A673 (cell line): ENCODE results near the gene RNF111. TPM values are rescaled to one million over a fixed set of nuclear protein-coding genes. Genes with fewer than 3 reads are reported as not detected.

ENCODE experiments used
- BruUV-seq: library from RNA; stranded (reverse); fragments of 400-500 nt; replicated peaks from 2 replicates; lab custom pipeline; 2021; lab: Mats Ljungman, UMichigan
- CTCF ChIA-PET: fragments of 300-600 bp; sonication (Branson Sonifier 250); formaldehyde crosslinking; loops from one replicate; lab custom pipeline; 2022; ENCODE audit warnings: antibody characterized with exemption; lab: Charles Lee
- POLR2A ChIA-PET: fragments of 300-600 bp; sonication (Branson Sonifier 250); formaldehyde crosslinking; loops from one replicate; lab custom pipeline; 2022; ENCODE audit warnings: antibody characterized with exemption; ENCODE audit not compliant: low non-redundant PET; lab: Charles Lee
- DNase-seq: peaks from one replicate; pipeline ENCODE4 v3.0.0-alpha.2; 2015; ENCODE audit warnings: low spot score
- H3K27ac ChIP-seq: fragments of 200-600 bp; sonication (generic); 2 replicates; pipeline ENCODE4 v1.5.1; 2016; ENCODE audit warnings: mixed run types, low read depth, mild to moderate bottlenecking, mixed read lengths, antibody characterized with exemption, low read length; ENCODE audit not compliant: poor library complexity, severe bottlenecking
- H3K27me3 ChIP-seq: fragments of 200-600 bp; sonication (generic); replicated peaks from 2 replicates; pipeline ENCODE4 v1.6.1; 2017; ENCODE audit warnings: mixed run types, low read depth, mild to moderate bottlenecking, mixed read lengths, antibody characterized with exemption, low read length; ENCODE audit not compliant: insufficient read depth, poor library complexity
- H3K36me3 ChIP-seq: fragments of 200-600 bp; sonication (generic); 2 replicates; pipeline ENCODE4 v1.6.1; 2016; ENCODE audit warnings: mixed run types, mild to moderate bottlenecking, mixed read lengths, antibody characterized with exemption, low read length; ENCODE audit not compliant: insufficient read depth, poor library complexity, severe bottlenecking
- H3K4me1 ChIP-seq: fragments of 200-600 bp; sonication (generic); 2 replicates; pipeline ENCODE4 v1.6.1; 2017; ENCODE audit warnings: mixed run types, mild to moderate bottlenecking, mixed read lengths, antibody characterized with exemption, low read length; ENCODE audit not compliant: insufficient read depth, poor library complexity, severe bottlenecking
- H3K4me3 ChIP-seq: fragments of 200-600 bp; sonication (generic); 2 replicates; pipeline ENCODE4 v1.5.1; 2016; ENCODE audit warnings: low read depth, mixed run types, mild to moderate bottlenecking, mixed read lengths, low read length; ENCODE audit not compliant: poor library complexity, severe bottlenecking
- H3K9me3 ChIP-seq: fragments of 200-600 bp; sonication (generic); 2 replicates; pipeline ENCODE4 v1.6.1; 2016; ENCODE audit warnings: mixed run types, low read depth, mild to moderate bottlenecking, mixed read lengths, antibody characterized with exemption, low read length; ENCODE audit not compliant: poor library complexity, severe bottlenecking
- CTCF ChIP-seq: fragments of 300-800, 200-600 bp; sonication (generic); conservative IDR thresholded peaks from 2 replicates; pipeline ENCODE4 v1.5.1; 2017; ENCODE audit warnings: low read depth, mild to moderate bottlenecking, antibody characterized with exemption, low read length, moderate library complexity, mixed read lengths
- EZH2 ChIP-seq: fragments of 200-600 bp; sonication (generic); IDR thresholded peaks from 2 replicates; pipeline ENCODE4 v1.6.1; 2017; ENCODE audit warnings: borderline replicate concordance, low read depth, mild to moderate bottlenecking, mixed read lengths, antibody characterized with exemption, low read length; ENCODE audit not compliant: poor library complexity, severe bottlenecking
- intact Hi-C: fragments of 100-400 bp; cut with micrococcal nuclease; formaldehyde crosslinking; loops from one replicate; pipeline ENCODE4 v1.10.0; 2022; ENCODE audit not compliant: unreplicated experiment
- total RNA-seq: library from RNA; stranded (reverse); gene quantifications from 2 replicates; pipeline ENCODE4 v1.2.3, GENCODE V29; 2021

RNF111 gene
- total RNA-seq, 1 experiment from 2014 or later, result 34.4 TPM

- H3K4me3 ChIP-seq, result no peak overlapping the region
- POLR2A ChIA-PET, result no interaction called here
- H3K27me3 ChIP-seq, result no peaks in the 10 kb centered on the region
- no peaks in the 10 kb centered on the region for H3K36me3 ChIP-seq
- H3K27ac ChIP-seq, result no peak overlapping the region
- peaks cover 5% of the 10 kb centered on the region for H3K4me1 ChIP-seq
- DNase-seq, result peak; percentile 39
- no peak for TF ChIP-seq CTCF
- no peak for TF ChIP-seq EZH2
- CTCF ChIA-PET, result no interaction called here
- intact Hi-C loops, result loop anchor here (10.0 kb wide), 2 partner anchors 543 to 727 kb away; no protein-coding TSS in a partner anchor
- no peaks in the 10 kb centered on the region for H3K9me3 ChIP-seq
- BruUV-seq, result no TSS peak
Observed at GRCh38 chr15:58951388-58952007, 36.0 kb upstream of the RNF111 start.

GRCh38 chr15:58952751-58953150 is 34.7 kb upstream of the RNF111 start:
- no peak for TF ChIP-seq CTCF
- no peak for TF ChIP-seq EZH2
- Histone ChIP-seq H3K9me3 (no peaks in the 10 kb centered on the region), H3K27ac (no peak overlapping the region), H3K27me3 (no peaks in the 10 kb centered on the region), H3K36me3 (no peaks in the 10 kb centered on the region), H3K4me3 (no peak overlapping the region), H3K4me1 (peaks cover 5% of the 10 kb centered on the region)
- no peak for DNase-seq
- CTCF ChIA-PET, result no interaction called here
- BruUV-seq, result no TSS peak
- intact Hi-C loops, result loop anchor here (10.0 kb wide), 2 partner anchors 542 to 728 kb away; no protein-coding TSS in a partner anchor
- POLR2A ChIA-PET, result interaction anchor here (0.7 kb wide), 1 partner anchor 9 kb away, joined by 7 read pairs; no protein-coding TSS in a partner anchor

- peak; percentile 90 for DNase-seq
- no TSS peak for BruUV-seq
- H3K4me1 ChIP-seq, result no peaks in the 10 kb centered on the region
- no peak for TF ChIP-seq EZH2
- TF ChIP-seq CTCF, result peak; percentile 80
- POLR2A ChIA-PET, result interaction anchor here (0.7 kb wide), 1 partner anchor 464 kb away, joined by 4 read pairs; no protein-coding TSS in a partner anchor
- no peaks in the 10 kb centered on the region for H3K9me3 ChIP-seq
- H3K36me3 ChIP-seq, result no peaks in the 10 kb centered on the region
- no peak overlapping the region for H3K27ac ChIP-seq
- CTCF ChIA-PET, result interaction anchor here (0.6 to 1.2 kb wide), 2 partner anchors 94 to 572 kb away, joined by 3 to 5 read pairs; no protein-coding TSS in a partner anchor
- no peaks in the 10 kb centered on the region for H3K27me3 ChIP-seq
- no peak overlapping the region for H3K4me3 ChIP-seq
- intact Hi-C loops, result loop anchor here (10.0 kb wide), 2 partner anchors 537 to 733 kb away; no protein-coding TSS in a partner anchor
Observed at GRCh38 chr15:58957101-58957973, 30.1 kb upstream of the RNF111 start.
